Stomach (tissue), 4 donors: ENCODE results near the gene CENPM.

ENCODE experiments used
- POLR2AphosphoS5 ChIP-seq, 3 donors: sonication (generic); formaldehyde crosslinking; IDR thresholded peaks; one replicate each; pipeline ENCODE4 v1.6.1; 2016; ENCODE audit warnings: antibody characterized with exemption in 3 of 3
- TF ChIP-seq, protein P1 (sequence below), 7 experiments: fragments of 450-650 bp in 4 of 7; fragments of 200-600 bp in 3 of 7; sonication (generic) in 3 of 7; IDR thresholded peaks; one replicate each; pipeline ENCODE4 v1.5.1; 2016 to 2019; ENCODE audit warnings: antibody characterized with exemption in 7 of 7, control low read depth in 2 of 7, mild to moderate bottlenecking in 1 of 7

GRCh38 chr22:41934284-41935014, 12.5 kb downstream of the CENPM start:
- TF ChIP-seq, protein P1, sequence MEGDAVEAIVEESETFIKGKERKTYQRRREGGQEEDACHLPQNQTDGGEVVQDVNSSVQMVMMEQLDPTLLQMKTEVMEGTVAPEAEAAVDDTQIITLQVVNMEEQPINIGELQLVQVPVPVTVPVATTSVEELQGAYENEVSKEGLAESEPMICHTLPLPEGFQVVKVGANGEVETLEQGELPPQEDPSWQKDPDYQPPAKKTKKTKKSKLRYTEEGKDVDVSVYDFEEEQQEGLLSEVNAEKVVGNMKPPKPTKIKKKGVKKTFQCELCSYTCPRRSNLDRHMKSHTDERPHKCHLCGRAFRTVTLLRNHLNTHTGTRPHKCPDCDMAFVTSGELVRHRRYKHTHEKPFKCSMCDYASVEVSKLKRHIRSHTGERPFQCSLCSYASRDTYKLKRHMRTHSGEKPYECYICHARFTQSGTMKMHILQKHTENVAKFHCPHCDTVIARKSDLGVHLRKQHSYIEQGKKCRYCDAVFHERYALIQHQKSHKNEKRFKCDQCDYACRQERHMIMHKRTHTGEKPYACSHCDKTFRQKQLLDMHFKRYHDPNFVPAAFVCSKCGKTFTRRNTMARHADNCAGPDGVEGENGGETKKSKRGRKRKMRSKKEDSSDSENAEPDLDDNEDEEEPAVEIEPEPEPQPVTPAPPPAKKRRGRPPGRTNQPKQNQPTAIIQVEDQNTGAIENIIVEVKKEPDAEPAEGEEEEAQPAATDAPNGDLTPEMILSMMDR (IDR thresholded peaks at IDR 0.05), result no peak
- no peak for TF ChIP-seq POLR2AphosphoS5 (IDR thresholded peaks at IDR 0.05)
